Measurements from ENCODE around the gene LSR.

The LSR gene

GRCh38 chr19:35302446-35302845 lies 53.6 kb downstream of the LSR start:
- no peak for DNase-seq (ENCODE audit: low spot score)

DNA sequence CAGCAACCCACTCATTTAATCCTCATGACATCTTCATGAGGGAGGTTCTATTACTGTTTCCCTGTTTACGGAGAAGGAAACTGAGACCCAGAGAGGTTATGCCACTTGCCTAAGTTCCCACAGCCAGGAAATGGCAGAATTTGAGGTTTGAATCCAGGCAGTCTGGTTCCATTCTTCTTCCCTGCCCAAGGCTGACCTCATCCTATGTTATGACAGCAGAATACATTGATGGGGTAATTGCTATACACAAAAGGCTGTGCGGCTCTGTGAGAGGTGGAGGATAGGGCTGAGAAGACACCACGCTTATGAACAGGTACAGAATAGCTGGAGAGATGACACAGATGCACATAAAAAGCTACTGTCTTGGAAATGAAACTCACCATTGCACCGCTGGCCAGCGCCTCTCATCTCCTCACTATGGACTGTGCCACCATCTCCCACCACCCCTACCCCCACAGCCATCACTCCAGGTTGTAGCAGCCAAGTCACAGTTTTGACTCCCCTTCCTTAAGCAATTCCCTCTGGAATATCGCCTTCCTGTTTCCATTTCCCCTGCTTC lies 54.6 kb downstream of the LSR start:
- DNase-seq (ENCODE audit: low spot score), result no peak

DNA sequence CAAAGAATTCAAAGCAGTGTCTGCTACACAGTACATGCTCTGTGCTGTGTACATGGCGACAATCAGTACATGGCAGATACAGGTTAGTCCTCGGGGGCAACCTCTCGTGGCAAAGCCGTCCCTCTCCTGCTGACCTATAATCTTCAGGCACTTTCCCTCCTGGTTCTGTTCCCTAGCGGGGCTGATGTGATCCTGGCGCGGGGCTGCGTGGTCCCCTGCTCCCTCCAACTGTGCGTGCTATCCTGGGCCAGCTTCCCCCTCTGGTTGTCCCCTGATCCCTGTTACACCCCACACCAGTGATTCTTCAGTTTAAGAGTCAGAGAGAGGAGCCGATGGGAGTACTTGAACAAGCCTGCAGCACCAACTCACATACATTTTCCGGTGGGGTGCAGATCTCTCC lies 55.2 kb downstream of the LSR start:
- DNase-seq (ENCODE audit: low spot score), result no peak

DNA sequence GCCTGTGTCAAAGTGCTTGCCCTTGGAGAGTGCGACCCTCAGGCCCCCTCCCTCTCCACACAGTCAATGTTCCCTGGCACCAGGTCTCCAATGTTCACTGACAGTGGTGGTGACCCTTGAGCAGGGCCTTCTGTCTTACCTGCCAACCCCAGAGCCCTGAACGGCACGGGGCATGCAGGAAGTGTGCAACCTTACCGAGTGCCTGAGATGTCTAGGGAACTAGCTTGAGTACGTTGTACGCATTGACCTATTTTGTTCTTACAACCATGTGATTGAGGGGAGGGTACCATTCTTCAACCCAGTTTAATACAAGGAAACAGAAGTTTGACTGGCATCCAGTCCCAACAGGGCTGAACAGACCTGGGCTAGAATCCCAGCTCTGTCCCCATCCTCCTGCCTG lies 56.4 kb downstream of the LSR start:
- no peak for DNase-seq (ENCODE audit: low spot score)

DNA sequence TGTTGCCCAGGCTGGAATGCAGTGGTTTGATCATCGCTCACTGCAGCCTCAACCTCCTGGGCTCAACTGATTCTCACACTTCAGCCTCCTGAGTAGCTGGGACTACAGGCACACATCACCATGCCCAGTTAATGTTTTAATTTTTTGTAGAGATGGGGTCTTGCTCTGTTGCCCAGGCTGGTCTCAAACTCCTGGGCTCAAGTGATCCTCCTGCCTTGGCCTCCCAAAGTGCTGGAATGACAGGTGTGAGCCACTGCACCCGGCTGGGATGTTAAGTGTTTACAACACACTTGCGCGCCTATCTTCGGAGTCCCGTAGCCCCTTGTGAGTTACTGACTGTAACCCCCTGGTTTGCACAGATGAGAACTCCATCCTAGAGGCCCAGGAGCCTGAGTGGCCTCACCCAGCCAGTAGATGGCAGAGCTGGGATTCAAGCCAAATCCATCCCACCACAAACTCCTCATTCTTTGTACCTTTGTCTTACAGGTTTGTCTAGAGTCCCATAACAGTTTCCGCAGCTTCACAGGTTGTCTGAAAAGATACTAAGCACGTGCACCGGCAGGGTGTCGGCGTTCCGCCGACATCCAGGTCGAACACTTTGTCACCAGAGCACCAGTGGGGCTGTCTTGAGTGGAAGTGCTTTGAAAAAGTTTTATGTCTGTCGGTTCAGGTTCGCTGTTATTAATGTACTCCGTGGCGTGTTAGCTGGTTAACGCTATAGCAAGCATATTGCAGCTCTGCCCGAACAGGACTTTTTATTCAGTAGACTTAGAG lies 57.9 kb downstream of the LSR start:
- DNase-seq (ENCODE audit: low spot score), result no peak

DNA sequence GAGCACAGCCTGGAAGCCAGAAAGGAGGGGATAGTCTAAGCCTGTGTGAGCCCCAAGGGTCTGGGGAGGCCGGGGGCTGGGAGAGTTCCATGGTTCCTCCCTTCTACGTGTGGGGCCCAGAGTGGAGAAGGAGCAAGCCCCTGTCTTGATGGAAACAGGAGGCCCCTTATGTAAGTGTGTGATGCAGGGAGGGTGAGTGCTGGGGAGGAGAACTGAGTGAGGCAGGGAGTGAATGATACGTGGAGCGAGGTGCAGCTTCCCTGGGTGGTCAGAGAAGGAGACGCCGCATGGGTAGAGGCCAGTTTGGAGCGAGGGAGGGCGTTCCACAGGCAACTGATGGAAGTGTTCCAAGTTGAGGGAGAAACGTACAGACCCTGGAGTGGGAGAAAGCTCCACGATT lies 59.1 kb downstream of the LSR start:
- no peak for DNase-seq (ENCODE audit: low spot score)

DNA sequence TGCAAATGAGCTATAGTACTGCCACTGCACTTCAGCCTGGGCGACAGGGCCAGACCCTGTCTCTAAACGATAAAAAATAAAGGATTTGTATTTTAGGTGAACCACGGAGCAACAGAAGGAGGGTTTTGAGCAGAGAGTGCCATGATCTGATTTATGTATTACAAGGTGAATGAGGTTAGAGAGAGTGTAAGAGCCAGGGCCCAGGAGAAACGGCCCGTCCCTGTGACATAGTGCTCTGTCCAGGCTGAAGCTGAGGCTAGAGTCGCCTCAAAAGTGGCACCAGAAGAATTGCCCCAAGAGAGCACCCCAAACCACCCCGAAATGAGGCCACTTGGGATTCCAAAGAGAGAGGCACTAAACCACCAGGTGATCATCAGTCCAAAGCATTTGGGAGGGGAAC lies 60.1 kb downstream of the LSR start:
- no peak for DNase-seq (ENCODE audit: low spot score)

- DNase-seq (ENCODE audit: low spot score), result no peak
Measured at GRCh38 chr19:35309481-35310279, 60.9 kb downstream of the LSR start.

DNA sequence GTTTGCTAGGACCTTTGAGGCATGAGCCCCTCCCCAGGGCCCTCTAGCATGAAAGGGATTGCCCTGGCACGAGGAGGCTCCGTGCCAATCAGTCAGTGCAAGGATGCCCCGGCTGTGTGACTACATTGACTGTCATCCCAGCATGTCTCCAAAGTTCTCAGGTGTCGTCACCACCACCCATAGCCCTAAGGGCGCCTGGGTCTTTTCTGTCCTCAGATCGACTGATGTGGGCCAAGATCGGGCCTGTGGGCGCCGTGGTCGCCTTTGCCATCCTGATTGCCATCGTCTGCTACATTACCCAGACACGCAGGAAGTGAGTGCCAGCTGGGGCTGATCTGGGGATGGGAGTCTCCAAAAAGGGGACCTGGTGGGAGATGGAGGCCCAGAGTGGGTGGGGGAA lies 61.5 kb downstream of the LSR start:
- no peak for DNase-seq (ENCODE audit: low spot score)

GRCh38 chr19:35310811-35311465 lies 62.1 kb downstream of the LSR start:
- no peak for DNase-seq (ENCODE audit: low spot score)

- DNase-seq (ENCODE audit: low spot score), result no peak
Measured at GRCh38 chr19:35311901-35312665, 63.3 kb downstream of the LSR start.

DNA sequence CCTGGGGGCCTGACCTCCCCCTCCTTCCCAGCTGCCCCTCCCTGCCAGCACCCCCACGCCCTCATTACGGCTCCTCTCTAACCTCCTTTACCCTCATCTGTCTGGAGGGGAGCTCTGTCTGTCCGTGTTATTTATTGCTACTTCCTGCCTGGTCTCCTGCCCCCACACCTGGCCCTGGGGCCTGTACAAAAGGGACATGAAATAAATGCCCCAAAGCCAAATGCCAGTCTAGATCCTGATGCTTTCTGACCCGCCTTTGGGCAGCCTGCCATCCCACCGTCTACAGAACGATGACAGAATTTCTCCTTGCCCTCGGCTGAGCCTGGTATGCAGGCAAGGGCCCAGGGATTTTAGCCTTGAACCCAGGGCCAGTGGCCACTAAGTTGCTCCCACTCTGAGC lies 64.8 kb downstream of the LSR start:
- no peak for DNase-seq (ENCODE audit: low spot score)

GRCh38 chr19:35314031-35314430 lies 65.2 kb downstream of the LSR start:
- DNase-seq (ENCODE audit: low spot score), result no peak

DNA sequence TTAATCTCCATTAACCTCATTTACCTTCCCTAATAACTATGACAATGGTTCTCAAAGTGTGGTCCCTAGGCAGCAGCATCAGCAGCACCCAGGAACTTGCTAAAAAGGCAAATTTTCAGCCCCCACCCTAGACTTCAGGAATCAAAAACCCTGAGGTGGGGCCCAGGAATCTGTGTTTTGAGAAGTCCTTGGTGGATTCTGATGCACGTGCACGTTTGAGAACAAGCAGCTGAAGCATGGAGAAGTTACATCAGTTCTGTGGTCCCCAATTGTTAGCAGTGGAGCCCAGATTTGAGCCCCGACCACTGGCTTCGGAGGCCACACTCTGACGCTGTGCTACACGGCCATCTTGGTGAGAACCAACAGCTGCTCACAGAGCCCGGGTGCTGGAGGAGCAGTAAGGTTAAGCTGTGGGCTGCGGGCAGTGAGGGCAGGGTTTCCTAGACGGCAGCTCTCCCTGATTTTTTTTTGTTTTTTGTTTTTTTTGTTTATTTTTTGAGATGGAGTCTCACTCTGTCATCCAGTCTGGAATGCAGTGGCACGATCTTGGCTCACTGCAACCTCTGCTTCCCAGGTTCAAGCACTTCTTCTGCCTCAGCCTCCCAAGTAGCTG lies 66.2 kb downstream of the LSR start:
- DNase-seq (ENCODE audit: low spot score), result no peak

- DNase-seq (ENCODE audit: low spot score), result no peak
Measured at GRCh38 chr19:35315883-35316282, 67.1 kb downstream of the LSR start.

- no peak for DNase-seq (ENCODE audit: low spot score)
Measured at GRCh38 chr19:35316560-35316959, 67.8 kb downstream of the LSR start.

Measured in CD4-positive, alpha-beta T cell treated with Interleukin-6 at 100 ng/mL for 8 hours (primary cell).